Mucosa of descending colon (tissue), 3 donors: ENCODE results near the gene CYP27C1. TPM values are rescaled to one million over a fixed set of nuclear protein-coding genes. Genes with fewer than 3 reads are reported as not detected.

Experiments used
- ATAC-seq: fragments of 200-7000 bp; cut with Tn5 transposase; one replicate; pipeline ENCODE4 v1.9.1; 2020; ENCODE audit warnings: mild to moderate bottlenecking, moderate library complexity
- DNase-seq, 3 donors: peaks; one replicate each; pipeline ENCODE4 v3.0.0-alpha.2; 2020
- H3K36me3 ChIP-seq: fragments of 200-600 bp; one replicate; pipeline ENCODE4 v1.8.0; 2021; ENCODE audit warnings: low read depth, mild to moderate bottlenecking
- H3K4me1 ChIP-seq: fragments of 200-600 bp; one replicate; pipeline ENCODE4 v1.8.0; 2021; ENCODE audit warnings: low read depth, mild to moderate bottlenecking
- H3K4me3 ChIP-seq: fragments of 200-600 bp; one replicate; pipeline ENCODE4 v1.8.0; 2021; ENCODE audit warnings: mild to moderate bottlenecking
- H3K9me3 ChIP-seq: fragments of 200-600 bp; one replicate; pipeline ENCODE4 v1.8.0; 2021; ENCODE audit warnings: mild to moderate bottlenecking
- CTCF ChIP-seq: fragments of 200-600 bp; IDR thresholded peaks from one replicate; pipeline ENCODE4 v1.8.0; 2022; ENCODE audit warnings: antibody characterized with exemption, mild to moderate bottlenecking
- intact Hi-C, 2 donors: fragments of 100-400 bp; cut with DNase I in 1 of 2; cut with micrococcal nuclease in 1 of 2; formaldehyde crosslinking; loops; one replicate each; pipeline versions ENCODE4 v1.11.0 to v1.11.1; 2022; cut with DNase I, micrococcal nuclease
- total RNA-seq, 3 donors: library from RNA; stranded (reverse); fragmentation: NEBNext Ultra II Directional in 2 of 3; extraction: Animal tissue kit (Norgen Biotek cat#: 25700) in 2 of 3; gene quantifications; one replicate each; pipeline versions ENCODE4 v1.2.1 to v1.2.4, GENCODE V29; 2021 to 2023
- donor health status: DM: no; HTN: no; CAD: no; lungs with moderate emphysema.
- donor health status: DM: no; HTN: no; CAD: no.
- donor health status: DM: no; HTN: yes; CAD: no.

Gene CYP27C1
- total RNA-seq, 3 donors from 2014 or later, result 0.17 to 0.82 (median 0.63) TPM

DNA sequence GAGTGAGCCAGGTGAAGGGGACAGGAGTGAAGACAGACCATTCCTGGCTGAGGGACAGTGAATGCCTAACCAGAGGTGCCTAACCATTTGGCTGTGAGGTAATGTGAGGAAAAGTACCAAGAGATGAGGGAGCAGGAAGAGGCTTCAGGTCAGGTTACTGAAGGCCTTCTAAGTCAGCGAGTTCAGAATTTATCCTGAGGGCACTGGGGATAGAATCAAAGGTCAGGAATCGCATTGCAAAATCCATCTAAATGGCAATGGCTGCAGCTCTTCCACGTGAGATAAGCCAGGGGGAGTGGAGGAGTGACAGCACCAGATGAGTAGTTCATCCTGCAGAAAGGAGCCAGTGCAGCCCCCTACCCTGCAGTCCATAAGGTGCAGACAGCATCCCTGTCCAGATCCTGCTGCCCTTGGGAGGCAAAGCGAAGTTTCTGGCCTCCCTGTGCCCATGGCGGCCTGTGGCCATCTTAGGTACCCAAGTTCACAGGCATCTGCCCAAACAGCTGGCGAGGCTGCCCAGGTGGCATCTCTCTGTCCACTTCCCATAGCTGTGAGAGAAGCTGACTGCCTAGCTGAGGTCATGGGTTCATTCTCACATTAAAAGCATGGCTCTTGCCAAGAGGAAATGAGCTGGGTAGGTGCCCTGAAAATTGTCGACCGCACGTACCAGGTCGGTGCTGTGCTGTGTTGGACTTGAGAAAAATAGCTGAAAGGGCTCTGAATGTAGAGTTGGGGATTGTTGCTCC lies 49.5 kb downstream of the CYP27C1 start:
- no peak for TF ChIP-seq CTCF
- ATAC-seq, result peak; percentile 29
- intact Hi-C loops, result loop anchor here in 1 of 2 donors (10.0 kb wide), 1 partner anchor 106 kb away; no protein-coding TSS in a partner anchor

GRCh38 chr2:127170021-127170420 lies 50.1 kb downstream of the CYP27C1 start:
- no peaks in the 10 kb centered on the region for H3K4me1 ChIP-seq
- no peaks in the 10 kb centered on the region for H3K36me3 ChIP-seq
- ATAC-seq, result no peak
- intact Hi-C loops, result loop anchor here in 1 of 2 donors (10.0 kb wide), 1 partner anchor 105 kb away; no protein-coding TSS in a partner anchor
- DNase-seq, result no peak
- H3K9me3 ChIP-seq, result no peaks in the 10 kb centered on the region
- H3K4me3 ChIP-seq, result no peak overlapping the region
- no peak for TF ChIP-seq CTCF

More for the DNA sequence above, 49.5 kb downstream of the CYP27C1 start:
- no peaks in the 10 kb centered on the region for H3K4me1 ChIP-seq
- no peak for DNase-seq
- no peak overlapping the region for H3K4me3 ChIP-seq
- H3K36me3 ChIP-seq, result no peaks in the 10 kb centered on the region
- H3K9me3 ChIP-seq, result no peaks in the 10 kb centered on the region

GRCh38 chr2:127169066-127169660 lies 50.9 kb downstream of the CYP27C1 start:
- no peak overlapping the region for H3K4me3 ChIP-seq
- no peaks in the 10 kb centered on the region for H3K36me3 ChIP-seq
- no peaks in the 10 kb centered on the region for H3K4me1 ChIP-seq
- intact Hi-C loops, result no loop called here
- no peak for TF ChIP-seq CTCF
- ATAC-seq, result no peak
- no peak for DNase-seq
- H3K9me3 ChIP-seq, result no peaks in the 10 kb centered on the region

- intact Hi-C loops, result no loop called here
- no peaks in the 10 kb centered on the region for H3K36me3 ChIP-seq
- DNase-seq (no peak), ATAC-seq (no peak)
- no peaks in the 10 kb centered on the region for H3K9me3 ChIP-seq
- H3K4me1 ChIP-seq, result no peaks in the 10 kb centered on the region
- no peak overlapping the region for H3K4me3 ChIP-seq
- no peak for TF ChIP-seq CTCF
Measured at GRCh38 chr2:127166231-127166860, 53.8 kb downstream of the CYP27C1 start.

DNA sequence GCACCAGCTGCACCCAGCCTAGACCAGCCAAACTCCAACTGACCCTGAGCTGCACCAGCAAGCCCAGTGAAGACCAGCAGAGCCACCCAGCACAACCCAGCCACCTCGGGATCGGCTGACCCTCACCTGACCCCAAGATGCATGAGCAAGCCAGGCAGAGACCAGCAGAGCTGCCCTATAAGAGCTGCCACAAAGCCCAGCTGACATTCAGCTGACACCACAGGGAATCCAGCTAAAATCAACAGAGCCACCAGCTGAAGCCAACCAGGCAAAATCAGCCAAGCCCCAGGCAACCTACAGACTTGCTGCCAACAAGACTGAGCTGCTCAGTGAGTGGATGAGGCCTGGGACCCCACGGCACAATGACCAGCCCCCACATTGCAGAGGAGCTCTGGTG lies 54.6 kb downstream of the CYP27C1 start:
- ATAC-seq (no peak), DNase-seq (no peak)
- H3K4me1 ChIP-seq, result no peaks in the 10 kb centered on the region
- intact Hi-C loops, result no loop called here
- no peaks in the 10 kb centered on the region for H3K9me3 ChIP-seq
- TF ChIP-seq CTCF, result no peak
- no peaks in the 10 kb centered on the region for H3K36me3 ChIP-seq
- H3K4me3 ChIP-seq, result no peak overlapping the region
